ENCODE measurements around the gene LPAR6.

GRCh38 chr13:48457578-48458242 is 44.8 kb upstream of the LPAR6 start:
- no peak for TF ChIP-seq RXRA (IDR thresholded peaks at IDR 0.05; ENCODE audit: borderline replicate concordance, low read depth)
- no peak for TF ChIP-seq SMC3 (IDR thresholded peaks at IDR 0.05; ENCODE audit: low read depth, low read length)
- no peak for TF ChIP-seq POLR2AphosphoS5 (IDR thresholded peaks at IDR 0.05; ENCODE audit: low read depth, low read length)
- TF ChIP-seq PBX3 (IDR thresholded peaks at IDR 0.05) = no peak
- TF ChIP-seq MAX (IDR thresholded peaks at IDR 0.05; ENCODE audit: low read depth) = no peak
- no peak for TF ChIP-seq MEF2A (IDR thresholded peaks at IDR 0.05; ENCODE audit: borderline replicate concordance, low read depth)

Measured in SK-N-SH (cell line).